NCI-H2227 (cell line): ENCODE measurements around the gene SREBF1.

Experiments used
- DNase-seq: peaks from one replicate; lab custom pipeline; 2025; ENCODE audit not compliant: unreplicated experiment; lab: John Stamatoyannopoulos, UW

The SREBF1 gene

GRCh38 chr17:17826342-17826713, 10.5 kb downstream of the SREBF1 start:
- DNase-seq: no peak

- DNase-seq: no peak
Observed at GRCh38 chr17:17824783-17825614, 11.8 kb downstream of the SREBF1 start.

GRCh38 chr17:17824119-17824782, 12.5 kb downstream of the SREBF1 start:
- no peak for DNase-seq

- peak; percentile 85 for DNase-seq
Observed at GRCh38 chr17:17823433-17824118, 13.2 kb downstream of the SREBF1 start.

GRCh38 chr17:17822616-17823015, 14.2 kb downstream of the SREBF1 start:
- DNase-seq: no peak

GRCh38 chr17:17822189-17822588, 14.6 kb downstream of the SREBF1 start:
- no peak for DNase-seq

GRCh38 chr17:17820463-17821158, 16.2 kb downstream of the SREBF1 start:
- no peak for DNase-seq

- DNase-seq: no peak
Observed at GRCh38 chr17:17820046-17820445, 16.7 kb downstream of the SREBF1 start.

- peak; percentile 7 for DNase-seq
Observed at GRCh38 chr17:17819561-17819995, 17.2 kb downstream of the SREBF1 start.

- DNase-seq: no peak
Observed at GRCh38 chr17:17819111-17819510, 17.7 kb downstream of the SREBF1 start.

GRCh38 chr17:17818088-17818526, 18.7 kb downstream of the SREBF1 start:
- no peak for DNase-seq

- DNase-seq: no peak
Observed at GRCh38 chr17:17817552-17817947, 19.2 kb downstream of the SREBF1 start.

GRCh38 chr17:17816831-17817551, 19.8 kb downstream of the SREBF1 start:
- DNase-seq: no peak

GRCh38 chr17:17816240-17816814, 20.5 kb downstream of the SREBF1 start:
- DNase-seq: no peak

GRCh38 chr17:17815436-17816200, 21.2 kb downstream of the SREBF1 start:
- no peak for DNase-seq

GRCh38 chr17:17815062-17815406, 21.8 kb downstream of the SREBF1 start:
- DNase-seq: no peak

GRCh38 chr17:17814162-17815061, 22.4 kb downstream of the SREBF1 start:
- peak; percentile 13 for DNase-seq

GRCh38 chr17:17813725-17814095, 23.1 kb downstream of the SREBF1 start:
- no peak for DNase-seq
